Liver (tissue), 9 donors: ENCODE data around the gene POU5F1. TPM values are rescaled to one million over a fixed set of nuclear protein-coding genes. Genes with fewer than 3 reads are reported as not detected.

Experiments
- DNase-seq: peaks from one replicate; pipeline ENCODE4 v3.0.0-alpha.2; 2017; ENCODE audit warnings: low spot score
- H3K27ac ChIP-seq, 2 donors: one replicate each; pipeline ENCODE4 v1.7.0; 2013; ENCODE audit warnings: inconsistent platforms in 2 of 2, low read length in 2 of 2, control low read depth in 1 of 2, low read depth in 1 of 2, mild to moderate bottlenecking in 1 of 2
- H3K27me3 ChIP-seq, 4 donors: one replicate each; pipeline versions ENCODE4 v1.6.1 to v1.7.0; 2013; ENCODE audit warnings: low read length in 3 of 4, inconsistent platforms in 1 of 4, mild to moderate bottlenecking in 1 of 4, moderate library complexity in 1 of 4; ENCODE audit not compliant: control insufficient read depth in 4 of 4, insufficient read depth in 4 of 4
- H3K36me3 ChIP-seq, 4 donors: one replicate each; pipeline versions ENCODE4 v1.6.1 to v1.7.0; 2013; ENCODE audit warnings: low read length in 3 of 4, mild to moderate bottlenecking in 3 of 4, low read depth in 1 of 4, moderate library complexity in 1 of 4; ENCODE audit not compliant: control insufficient read depth in 4 of 4, insufficient read depth in 3 of 4
- H3K4me1 ChIP-seq, 4 donors: one replicate each; pipeline versions ENCODE4 v1.6.1 to v1.7.0; 2013; ENCODE audit warnings: low read length in 3 of 4, mild to moderate bottlenecking in 3 of 4, moderate library complexity in 1 of 4; ENCODE audit not compliant: control insufficient read depth in 4 of 4, insufficient read depth in 4 of 4
- H3K4me3 ChIP-seq, 3 donors: one replicate each; pipeline versions ENCODE4 v1.6.1 to v1.7.0; 2013; ENCODE audit warnings: low read length in 3 of 3, control low read depth in 1 of 3, low read depth in 1 of 3, mild to moderate bottlenecking in 1 of 3
- H3K9ac ChIP-seq, 2 donors: one replicate each; pipeline ENCODE4 v1.7.0; 2013; ENCODE audit warnings: low read length in 2 of 2, mild to moderate bottlenecking in 2 of 2, moderate library complexity in 2 of 2, control low read depth in 1 of 2, low read depth in 1 of 2
- H3K9me3 ChIP-seq, 4 donors: one replicate each; pipeline versions ENCODE4 v1.6.1 to v1.7.0; 2013; ENCODE audit warnings: low read length in 3 of 4; ENCODE audit not compliant: control insufficient read depth in 4 of 4
- EGR1 ChIP-seq, 2 donors: IDR thresholded peaks; 2 replicates each; pipeline ENCODE4 v1.6.1; 2016 to 2018; ENCODE audit warnings: antibody characterized with exemption in 2 of 2, low read depth in 2 of 2
- FOXA1 ChIP-seq: IDR thresholded peaks from 2 replicates; pipeline ENCODE4 v1.6.1; 2016; ENCODE audit warnings: antibody characterized with exemption
- FOXA2 ChIP-seq: IDR thresholded peaks from 2 replicates; pipeline ENCODE4 v1.6.1; 2016; ENCODE audit warnings: antibody characterized with exemption
- GABPA ChIP-seq, 2 donors: IDR thresholded peaks in 1 of 2; conservative IDR thresholded peaks in 1 of 2; 2 replicates each; pipeline ENCODE4 v1.6.1; 2016; ENCODE audit warnings: antibody characterized with exemption in 2 of 2, mild to moderate bottlenecking in 1 of 2, moderate library complexity in 1 of 2
- HNF4A ChIP-seq, 2 donors: conservative IDR thresholded peaks; 2 replicates each; pipeline ENCODE4 v1.6.1; 2016; ENCODE audit warnings: antibody characterized with exemption in 2 of 2, mild to moderate bottlenecking in 2 of 2
- HNF4G ChIP-seq: IDR thresholded peaks from 2 replicates; pipeline ENCODE4 v1.6.1; 2016; ENCODE audit warnings: antibody characterized with exemption
- JUND ChIP-seq, 2 donors: IDR thresholded peaks; 2 replicates each; pipeline ENCODE4 v1.6.1; 2016; ENCODE audit warnings: antibody characterized with exemption in 2 of 2
- RAD21 ChIP-seq, 2 donors: IDR thresholded peaks; 2 replicates each; pipeline ENCODE4 v1.6.1; 2016; ENCODE audit warnings: antibody characterized with exemption in 2 of 2, mild to moderate bottlenecking in 2 of 2
- RXRA ChIP-seq, 2 donors: IDR thresholded peaks; 2 replicates each; pipeline ENCODE4 v1.6.1; 2017 to 2018; ENCODE audit warnings: antibody characterized with exemption in 2 of 2, mild to moderate bottlenecking in 1 of 2
- SP1 ChIP-seq: IDR thresholded peaks from 2 replicates; pipeline ENCODE4 v1.6.1; 2018; ENCODE audit warnings: antibody characterized with exemption, mild to moderate bottlenecking
- TAF1 ChIP-seq: conservative IDR thresholded peaks from 2 replicates; pipeline ENCODE4 v1.6.1; 2016; ENCODE audit warnings: antibody characterized with exemption, mild to moderate bottlenecking
- YY1 ChIP-seq: IDR thresholded peaks from 2 replicates; pipeline ENCODE4 v1.6.1; 2016; ENCODE audit warnings: antibody characterized with exemption, mild to moderate bottlenecking
- WGBS: extraction: QIAGEN DNeasy Blood & Tissue Kit; methylation state at CpG from one replicate; pipeline ENCODE4 v1.1.7; 2013; 5-methylcytosine and 5-hydroxymethylcytosine counted together
- polyA plus RNA-seq, 2 donors: library from polyadenylated mRNA; stranded (reverse) in 1 of 2; unstranded in 1 of 2; fragments of 200-250 nt in 1 of 2; fragments of >200 nt in 1 of 2; fragmentation: Nextera tagmentation in 1 of 2; extraction: Ambion mirVana in 1 of 2; gene quantifications; one replicate each; pipeline versions ENCODE4 v1.2.1 to v1.2.3, GENCODE V29; 2013 to 2015
- total RNA-seq, 2 donors: library from RNA; depleted of rRNA; stranded (reverse); fragments of >200 nt; gene quantifications; one replicate each; pipeline ENCODE4 v1.2.3, GENCODE V29; 2014
- TF ChIP-seq, protein P1 (sequence below): IDR thresholded peaks from 2 replicates; pipeline ENCODE4 v1.6.1; 2016; ENCODE audit warnings: antibody characterized with exemption
- TF ChIP-seq, protein P2 (sequence below): fragments of 150-350 bp; IDR thresholded peaks from 2 replicates; pipeline ENCODE4 v1.5.1; 2017; ENCODE audit warnings: improper control_type of control experiment, low read depth, low read length; ENCODE audit not compliant: missing input control
- TF ChIP-seq, protein P3 (sequence below): IDR thresholded peaks from 2 replicates; pipeline ENCODE4 v1.6.1; 2016; ENCODE audit warnings: antibody characterized with exemption
- TF ChIP-seq, protein P4 (sequence below): IDR thresholded peaks from 2 replicates; pipeline ENCODE4 v1.6.1; 2016; ENCODE audit warnings: antibody characterized with exemption
- TF ChIP-seq, protein P5 (sequence below): IDR thresholded peaks from 2 replicates; pipeline ENCODE4 v1.6.1; 2016; ENCODE audit warnings: antibody characterized with exemption, mild to moderate bottlenecking
- donor health status: healthy.
- donor health status: healthy.
- donor health status: healthy.
- donor health status: healthy.
- donor health status: healthy.

POU5F1 gene
- total and polyA plus RNA-seq, 4 donors, result 0.32 to 3.2 TPM; not detected in 2

DNA sequence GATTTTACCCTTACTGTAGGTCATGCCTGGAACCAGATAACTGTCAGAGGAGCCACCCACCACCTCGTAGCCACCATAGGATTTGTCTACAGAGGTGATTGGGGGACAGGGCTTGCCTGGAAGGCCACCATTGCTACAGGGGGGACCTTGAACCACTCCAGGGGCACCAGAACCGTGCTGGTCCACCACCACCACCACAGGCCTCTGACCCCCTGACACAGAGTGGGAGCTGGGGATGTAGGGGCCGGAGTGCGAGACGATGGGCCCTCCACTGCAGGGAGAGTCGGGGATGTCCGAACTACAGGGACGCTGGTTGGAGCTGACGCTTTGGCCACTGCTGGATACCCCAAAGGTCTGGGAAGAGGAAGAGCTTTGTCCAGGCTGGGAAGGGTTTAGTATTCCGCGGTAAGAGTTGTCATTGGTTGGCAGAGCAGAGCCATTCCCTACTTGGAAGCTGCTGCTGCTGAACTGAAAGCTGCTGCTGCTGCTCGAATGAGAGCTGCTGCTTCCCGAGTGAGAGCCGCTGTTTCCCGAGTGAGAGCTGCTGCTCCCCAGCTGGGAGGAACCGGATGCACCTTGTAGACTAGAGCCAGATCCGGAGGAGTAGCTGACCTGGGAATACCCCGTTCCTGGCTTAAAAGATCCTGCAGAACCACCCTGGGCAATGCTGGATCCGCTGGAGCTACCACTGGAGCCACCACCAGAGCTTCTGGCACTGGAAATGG, 53.7 kb downstream of the POU5F1 start:
- no peaks in the 10 kb centered on the region for H3K9me3 ChIP-seq
- H3K27me3 ChIP-seq, result no peaks in the 10 kb centered on the region
- TF ChIP-seq RXRA (IDR thresholded peaks at IDR 0.05), result no peak
- TF ChIP-seq, protein P1, sequence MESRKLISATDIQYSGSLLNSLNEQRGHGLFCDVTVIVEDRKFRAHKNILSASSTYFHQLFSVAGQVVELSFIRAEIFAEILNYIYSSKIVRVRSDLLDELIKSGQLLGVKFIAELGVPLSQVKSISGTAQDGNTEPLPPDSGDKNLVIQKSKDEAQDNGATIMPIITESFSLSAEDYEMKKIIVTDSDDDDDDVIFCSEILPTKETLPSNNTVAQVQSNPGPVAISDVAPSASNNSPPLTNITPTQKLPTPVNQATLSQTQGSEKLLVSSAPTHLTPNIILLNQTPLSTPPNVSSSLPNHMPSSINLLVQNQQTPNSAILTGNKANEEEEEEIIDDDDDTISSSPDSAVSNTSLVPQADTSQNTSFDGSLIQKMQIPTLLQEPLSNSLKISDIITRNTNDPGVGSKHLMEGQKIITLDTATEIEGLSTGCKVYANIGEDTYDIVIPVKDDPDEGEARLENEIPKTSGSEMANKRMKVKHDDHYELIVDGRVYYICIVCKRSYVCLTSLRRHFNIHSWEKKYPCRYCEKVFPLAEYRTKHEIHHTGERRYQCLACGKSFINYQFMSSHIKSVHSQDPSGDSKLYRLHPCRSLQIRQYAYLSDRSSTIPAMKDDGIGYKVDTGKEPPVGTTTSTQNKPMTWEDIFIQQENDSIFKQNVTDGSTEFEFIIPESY, result no peak
- TF ChIP-seq GABPA (IDR thresholded peaks at IDR 0.05 in 1 of 2, conservative IDR thresholded peaks at IDR 0.05 in 1 of 2), result no peak
- no peak for TF ChIP-seq FOXA1
- TF ChIP-seq YY1, result no peak
- TF ChIP-seq HNF4G, result no peak
- no peak for TF ChIP-seq HNF4A (conservative IDR thresholded peaks at IDR 0.05)
- TF ChIP-seq, protein P2, sequence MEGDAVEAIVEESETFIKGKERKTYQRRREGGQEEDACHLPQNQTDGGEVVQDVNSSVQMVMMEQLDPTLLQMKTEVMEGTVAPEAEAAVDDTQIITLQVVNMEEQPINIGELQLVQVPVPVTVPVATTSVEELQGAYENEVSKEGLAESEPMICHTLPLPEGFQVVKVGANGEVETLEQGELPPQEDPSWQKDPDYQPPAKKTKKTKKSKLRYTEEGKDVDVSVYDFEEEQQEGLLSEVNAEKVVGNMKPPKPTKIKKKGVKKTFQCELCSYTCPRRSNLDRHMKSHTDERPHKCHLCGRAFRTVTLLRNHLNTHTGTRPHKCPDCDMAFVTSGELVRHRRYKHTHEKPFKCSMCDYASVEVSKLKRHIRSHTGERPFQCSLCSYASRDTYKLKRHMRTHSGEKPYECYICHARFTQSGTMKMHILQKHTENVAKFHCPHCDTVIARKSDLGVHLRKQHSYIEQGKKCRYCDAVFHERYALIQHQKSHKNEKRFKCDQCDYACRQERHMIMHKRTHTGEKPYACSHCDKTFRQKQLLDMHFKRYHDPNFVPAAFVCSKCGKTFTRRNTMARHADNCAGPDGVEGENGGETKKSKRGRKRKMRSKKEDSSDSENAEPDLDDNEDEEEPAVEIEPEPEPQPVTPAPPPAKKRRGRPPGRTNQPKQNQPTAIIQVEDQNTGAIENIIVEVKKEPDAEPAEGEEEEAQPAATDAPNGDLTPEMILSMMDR, result no peak
- TF ChIP-seq SP1, result no peak
- TF ChIP-seq TAF1, result no peak
- TF ChIP-seq, protein P3, sequence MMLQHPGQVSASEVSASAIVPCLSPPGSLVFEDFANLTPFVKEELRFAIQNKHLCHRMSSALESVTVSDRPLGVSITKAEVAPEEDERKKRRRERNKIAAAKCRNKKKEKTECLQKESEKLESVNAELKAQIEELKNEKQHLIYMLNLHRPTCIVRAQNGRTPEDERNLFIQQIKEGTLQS, result no peak
- TF ChIP-seq JUND (IDR thresholded peaks at IDR 0.05), result no peak
- TF ChIP-seq, protein P4, sequence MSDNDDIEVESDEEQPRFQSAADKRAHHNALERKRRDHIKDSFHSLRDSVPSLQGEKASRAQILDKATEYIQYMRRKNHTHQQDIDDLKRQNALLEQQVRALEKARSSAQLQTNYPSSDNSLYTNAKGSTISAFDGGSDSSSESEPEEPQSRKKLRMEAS, result no peak
- TF ChIP-seq EGR1 (IDR thresholded peaks at IDR 0.05; ENCODE audit: low read depth in 2 of 2), result no peak
- TF ChIP-seq FOXA2, result no peak
- no peak for TF ChIP-seq RAD21 (IDR thresholded peaks at IDR 0.05)
- TF ChIP-seq, protein P5, sequence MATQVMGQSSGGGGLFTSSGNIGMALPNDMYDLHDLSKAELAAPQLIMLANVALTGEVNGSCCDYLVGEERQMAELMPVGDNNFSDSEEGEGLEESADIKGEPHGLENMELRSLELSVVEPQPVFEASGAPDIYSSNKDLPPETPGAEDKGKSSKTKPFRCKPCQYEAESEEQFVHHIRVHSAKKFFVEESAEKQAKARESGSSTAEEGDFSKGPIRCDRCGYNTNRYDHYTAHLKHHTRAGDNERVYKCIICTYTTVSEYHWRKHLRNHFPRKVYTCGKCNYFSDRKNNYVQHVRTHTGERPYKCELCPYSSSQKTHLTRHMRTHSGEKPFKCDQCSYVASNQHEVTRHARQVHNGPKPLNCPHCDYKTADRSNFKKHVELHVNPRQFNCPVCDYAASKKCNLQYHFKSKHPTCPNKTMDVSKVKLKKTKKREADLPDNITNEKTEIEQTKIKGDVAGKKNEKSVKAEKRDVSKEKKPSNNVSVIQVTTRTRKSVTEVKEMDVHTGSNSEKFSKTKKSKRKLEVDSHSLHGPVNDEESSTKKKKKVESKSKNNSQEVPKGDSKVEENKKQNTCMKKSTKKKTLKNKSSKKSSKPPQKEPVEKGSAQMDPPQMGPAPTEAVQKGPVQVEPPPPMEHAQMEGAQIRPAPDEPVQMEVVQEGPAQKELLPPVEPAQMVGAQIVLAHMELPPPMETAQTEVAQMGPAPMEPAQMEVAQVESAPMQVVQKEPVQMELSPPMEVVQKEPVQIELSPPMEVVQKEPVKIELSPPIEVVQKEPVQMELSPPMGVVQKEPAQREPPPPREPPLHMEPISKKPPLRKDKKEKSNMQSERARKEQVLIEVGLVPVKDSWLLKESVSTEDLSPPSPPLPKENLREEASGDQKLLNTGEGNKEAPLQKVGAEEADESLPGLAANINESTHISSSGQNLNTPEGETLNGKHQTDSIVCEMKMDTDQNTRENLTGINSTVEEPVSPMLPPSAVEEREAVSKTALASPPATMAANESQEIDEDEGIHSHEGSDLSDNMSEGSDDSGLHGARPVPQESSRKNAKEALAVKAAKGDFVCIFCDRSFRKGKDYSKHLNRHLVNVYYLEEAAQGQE, result no peak
- WGBS, result 74% methylated on average over 19 of the region's 19 CpGs
- no peak for DNase-seq
- H3K4me1 ChIP-seq, result no peaks in the 10 kb centered on the region
- H3K4me3 ChIP-seq, result no peak overlapping the region
- no peaks in the 10 kb centered on the region for H3K36me3 ChIP-seq
- no peak overlapping the region for H3K27ac ChIP-seq
- no peak overlapping the region for H3K9ac ChIP-seq
